H1 (cell line): ENCODE measurements around the gene ACACB. TPM values are rescaled to one million over a fixed set of nuclear protein-coding genes. Genes with fewer than 3 reads are reported as not detected.

Source experiments
- CTCF ChIA-PET: fragments of 300-600 bp; sonication (Branson Sonifier 250); formaldehyde crosslinking; loops from one replicate; lab custom pipeline; 2021; ENCODE audit not compliant: partially characterized antibody; lab: Charles Lee
- POLR2A ChIA-PET: fragments of 300-600 bp; sonication (Branson Sonifier 250); formaldehyde crosslinking; loops from one replicate; lab custom pipeline; 2021; ENCODE audit warnings: inconsistent platforms; ENCODE audit not compliant: partially characterized antibody; lab: Charles Lee
- DNase-seq, 2 experiments: peaks; one replicate each; pipeline versions ENCODE4 v3.0.0 to v3.0.0-alpha.2; 2010 to 2022; ENCODE audit warnings: low spot score in 2 of 2, low read depth in 1 of 2, mixed read lengths in 1 of 2
- FAIRE-seq: peaks from 2 replicates; lab custom pipeline; 2011; peaks lifted over from hg19 to GRCh38; lab: Jason Lieb, UNC
- H2AFZ ChIP-seq: 2 replicates; pipeline ENCODE4 v1.8.1; 2012; ENCODE audit warnings: low read length, inconsistent platforms
- H2AK5ac ChIP-seq: 2 replicates; pipeline ENCODE4 v1.6.1; 2013; ENCODE audit warnings: low read depth, low read length
- H2BK120ac ChIP-seq: replicated peaks from 2 replicates; pipeline ENCODE3; 2013; ENCODE audit warnings: low read depth, low read length, inconsistent platforms
- H2BK12ac ChIP-seq: 2 replicates; pipeline ENCODE4 v1.6.1; 2013; ENCODE audit warnings: low read depth, low read length
- H2BK15ac ChIP-seq: 2 replicates; pipeline ENCODE4 v1.6.1; 2013; ENCODE audit warnings: low read length
- H2BK20ac ChIP-seq: 2 replicates; pipeline ENCODE4 v1.6.1; 2013; ENCODE audit warnings: low read length
- H2BK5ac ChIP-seq: 2 replicates; pipeline ENCODE4 v1.6.1; 2013; ENCODE audit warnings: low read depth, low read length
- H3K14ac ChIP-seq: 2 replicates; pipeline ENCODE4 v1.6.1; 2013; ENCODE audit warnings: inconsistent platforms; ENCODE audit not compliant: insufficient read length
- H3K18ac ChIP-seq: 2 replicates; pipeline ENCODE4 v1.6.1; 2013; ENCODE audit warnings: low read length; ENCODE audit errors: extremely low read depth
- H3K23ac ChIP-seq: 2 replicates; pipeline ENCODE4 v1.6.1; 2013; ENCODE audit warnings: inconsistent platforms; ENCODE audit not compliant: insufficient read length
- H3K23me2 ChIP-seq: 2 replicates; pipeline ENCODE4 v1.6.1; 2013; ENCODE audit warnings: low read depth, low read length
- H3K27ac ChIP-seq: 2 replicates; pipeline ENCODE4 v1.6.1; 2011; ENCODE audit warnings: low read depth, low read length, inconsistent platforms
- H3K27me3 ChIP-seq, 4 experiments: replicated peaks in 1 of 4; 1 replicate in 1 of 4; 2 replicates in 3 of 4; pipeline versions ENCODE4 v1.6.1 to v1.8.1; 2011 to 2013; ENCODE audit warnings: low read length in 3 of 4, mild to moderate bottlenecking in 3 of 4, inconsistent platforms in 2 of 4, mixed read lengths in 2 of 4, moderate library complexity in 1 of 4; ENCODE audit not compliant: control insufficient read depth in 3 of 4, insufficient read depth in 3 of 4; ENCODE audit errors: extremely low read depth in 1 of 4
- H3K36me3 ChIP-seq, 4 experiments: 2 replicates each; pipeline versions ENCODE4 v1.6.1 to v1.8.1; 2011 to 2013; ENCODE audit warnings: mild to moderate bottlenecking in 4 of 4, low read length in 3 of 4, moderate library complexity in 2 of 4, control low read depth in 1 of 4, inconsistent platforms in 1 of 4; ENCODE audit not compliant: insufficient read depth in 4 of 4, control insufficient read depth in 2 of 4
- H3K4ac ChIP-seq: replicated peaks from 2 replicates; pipeline ENCODE3; 2013; ENCODE audit warnings: low read length, low read depth, mixed read lengths, inconsistent platforms; ENCODE audit not compliant: insufficient read length
- H3K4me1 ChIP-seq, 4 experiments: replicated peaks in 1 of 4; 1 replicate in 1 of 4; 2 replicates in 3 of 4; pipeline versions ENCODE4 v1.6.1 to v1.8.1; 2011 to 2013; ENCODE audit warnings: low read length in 3 of 4, inconsistent platforms in 2 of 4, mixed read lengths in 1 of 4; ENCODE audit not compliant: insufficient read depth in 4 of 4, control insufficient read depth in 3 of 4
- H3K4me2 ChIP-seq, 2 experiments: 2 replicates each; pipeline versions ENCODE4 v1.6.1 to v1.8.1; 2011 to 2013; ENCODE audit warnings: low read depth in 2 of 2, low read length in 2 of 2, control low read depth in 1 of 2, inconsistent platforms in 1 of 2, mild to moderate bottlenecking in 1 of 2; ENCODE audit not compliant: insufficient read depth in 1 of 2
- H3K4me3 ChIP-seq, 4 experiments: fragments of 200-600, 300-600 bp in 1 of 4; sonication (generic), shearing (Covaris generic), sonication (Bioruptor Twin) in 1 of 4; 2 replicates each; pipeline versions ENCODE4 v1.5.1 to v1.8.1; 2011 to 2016; ENCODE audit warnings: low read length in 4 of 4, low read depth in 3 of 4, control low read depth in 2 of 4, inconsistent platforms in 2 of 4, mild to moderate bottlenecking in 2 of 4, mixed read lengths in 1 of 4, moderate library complexity in 1 of 4; ENCODE audit not compliant: insufficient read depth in 2 of 4; ENCODE audit errors: extremely low read depth in 1 of 4
- H3K56ac ChIP-seq: replicated peaks from 2 replicates; pipeline ENCODE3; 2013; ENCODE audit warnings: low read depth, mild to moderate bottlenecking, mixed read lengths, low read length, inconsistent platforms; ENCODE audit not compliant: insufficient read length
- H3K79me1 ChIP-seq: 2 replicates; pipeline ENCODE4 v1.6.1; 2013; ENCODE audit warnings: low read depth, low read length, control low read depth
- H3K79me2 ChIP-seq, 2 experiments: 2 replicates each; pipeline versions ENCODE4 v1.6.1 to v1.8.1; 2012 to 2013; ENCODE audit warnings: low read length in 2 of 2, mild to moderate bottlenecking in 2 of 2, inconsistent platforms in 1 of 2; ENCODE audit not compliant: insufficient read depth in 2 of 2, control insufficient read depth in 1 of 2
- H3K9ac ChIP-seq, 4 experiments: replicated peaks in 1 of 4; 1 replicate in 1 of 4; 2 replicates in 3 of 4; pipeline versions ENCODE4 v1.6.1 to v1.8.1; 2011 to 2013; ENCODE audit warnings: low read depth in 3 of 4, low read length in 3 of 4, control low read depth in 2 of 4, mild to moderate bottlenecking in 2 of 4, moderate library complexity in 2 of 4, inconsistent platforms in 1 of 4; ENCODE audit errors: extremely low read depth in 1 of 4
- H3K9me3 ChIP-seq, 2 experiments: 2 replicates each; pipeline versions ENCODE4 v1.6.1 to v1.8.1; 2012 to 2013; ENCODE audit warnings: mild to moderate bottlenecking in 2 of 2, moderate library complexity in 2 of 2, control low read depth in 1 of 2, inconsistent platforms in 1 of 2, low read depth in 1 of 2, low read length in 1 of 2, mixed read lengths in 1 of 2; ENCODE audit not compliant: insufficient read depth in 2 of 2
- H4K20me1 ChIP-seq, 2 experiments: replicated peaks in 1 of 2; 2 replicates each; pipeline versions ENCODE3 to v1.8.1; 2011 to 2013; ENCODE audit warnings: inconsistent platforms in 2 of 2, low read length in 2 of 2, mild to moderate bottlenecking in 1 of 2; ENCODE audit not compliant: insufficient read depth in 2 of 2, control insufficient read depth in 1 of 2
- H4K5ac ChIP-seq: 2 replicates; pipeline ENCODE4 v1.6.1; 2013; ENCODE audit warnings: low read length, low read depth, mixed read lengths, inconsistent platforms; ENCODE audit not compliant: insufficient read length
- H4K8ac ChIP-seq: 2 replicates; pipeline ENCODE4 v1.8.0; 2013; ENCODE audit warnings: mild to moderate bottlenecking, moderate library complexity, low read length, inconsistent platforms; ENCODE audit not compliant: insufficient read depth; ENCODE audit errors: extremely low read depth
- H4K91ac ChIP-seq: replicated peaks from 2 replicates; pipeline ENCODE3; 2013; ENCODE audit warnings: low read length, mixed read lengths, inconsistent platforms; ENCODE audit not compliant: insufficient read length
- ASH2L ChIP-seq: fragments of 200-600, 300-600 bp; sonication (generic); IDR thresholded peaks from one replicate; pipeline ENCODE4 v1.7.1; 2017; ENCODE audit warnings: low read length
- CEBPB ChIP-seq: IDR thresholded peaks from 2 replicates; pipeline ENCODE4 v1.6.1; 2012; ENCODE audit warnings: low read depth, low read length
- CREB1 ChIP-seq: IDR thresholded peaks from 2 replicates; pipeline ENCODE4 v1.6.1; 2012; ENCODE audit warnings: inconsistent platforms
- HDAC2 ChIP-seq, 2 experiments: fragments of 300-600 bp in 1 of 2; sonication (generic) in 1 of 2; IDR thresholded peaks; 2 replicates each; pipeline ENCODE4 v1.6.1; 2011 to 2012; ENCODE audit warnings: low read depth in 2 of 2, low read length in 2 of 2, mild to moderate bottlenecking in 2 of 2, moderate library complexity in 2 of 2, borderline replicate concordance in 1 of 2, inconsistent platforms in 1 of 2
- HDAC6 ChIP-seq: IDR thresholded peaks from one replicate; pipeline ENCODE4 v1.7.1; 2012; ENCODE audit warnings: low read depth, mild to moderate bottlenecking, inconsistent platforms, low read length, moderate library complexity
- KDM5A ChIP-seq: fragments of 200-600 bp; IDR thresholded peaks from 2 replicates; pipeline ENCODE4 v1.7.1; 2012; ENCODE audit warnings: mild to moderate bottlenecking, low read length, inconsistent platforms, mixed read lengths
- PHF8 ChIP-seq: fragments of 200-600 bp; sonication (generic); conservative IDR thresholded peaks from 2 replicates; pipeline ENCODE4 v1.7.1; 2012; ENCODE audit warnings: low read depth, mild to moderate bottlenecking, inconsistent platforms, low read length, moderate library complexity
- RFX5 ChIP-seq: IDR thresholded peaks from 2 replicates; pipeline ENCODE4 v1.6.1; 2011; ENCODE audit warnings: low read depth, low read length, improper control_type of control experiment, borderline replicate concordance
- SP1 ChIP-seq: IDR thresholded peaks from 2 replicates; pipeline ENCODE4 v1.6.1; 2011; ENCODE audit warnings: low read depth, low read length
- TCF12 ChIP-seq: IDR thresholded peaks from 2 replicates; pipeline ENCODE4 v1.6.1; 2011; ENCODE audit warnings: low read depth, mild to moderate bottlenecking, low read length
- WGBS, 2 experiments: shearing (Covaris generic) in 1 of 2; methylation state at CpG; one replicate each; pipeline versions ENCODE4 v1.1.6 to v1.1.7; 2013 to 2015; ENCODE audit warnings: low lambda C conversion rate in 2 of 2, mixed read lengths in 2 of 2, inconsistent platforms in 1 of 2, low coverage in 1 of 2, missing lambda C conversion rate in 1 of 2; ENCODE audit not compliant: insufficient replicate concordance in 2 of 2, insufficient coverage in 1 of 2, insufficient read length in 1 of 2; ENCODE audit errors: extremely low coverage in 1 of 2, missing lambda C conversion rate in 1 of 2; 5-methylcytosine and 5-hydroxymethylcytosine counted together
- polyA plus RNA-seq, 7 experiments: library from polyadenylated mRNA; depleted of rRNA in 3 of 7; stranded (reverse) in 5 of 7; unstranded in 2 of 7; fragments of >200 nt in 5 of 7; fragments of 200-250 nt in 2 of 7; gene quantifications; 1 replicate in 5 of 7; 2 replicates in 1 of 7; 4 replicates in 1 of 7; pipeline versions ENCODE4 v1.2.1 to v1.2.3, GENCODE V29; 2011 to 2013; ENCODE audit warnings: missing spikeins in 2 of 7, mixed read lengths in 2 of 7
- total RNA-seq: library from RNA; stranded (reverse); fragmentation: NEBNext Ultra II Directional; extraction: Animal tissue kit (Norgen Biotek cat#: 25700); gene quantifications from 2 replicates; pipeline ENCODE4 v1.2.1, GENCODE V29; 2021
- TF ChIP-seq, protein P1 (sequence below): IDR thresholded peaks from 2 replicates; pipeline ENCODE4 v1.6.1; 2011; ENCODE audit warnings: low read length, improper control_type of control experiment
- TF ChIP-seq, protein P2 (sequence below): IDR thresholded peaks from 2 replicates; pipeline ENCODE4 v1.6.1; 2012; ENCODE audit warnings: inconsistent platforms

ACACB gene
- total and polyA plus RNA-seq, 2 of the 8 experiments (the other 6 are each of a cell fraction or from before 2014, with no cell fraction given), result 5.8 to 15.3 TPM

GRCh38 chr12:109121346-109121880 lies 5.0 kb downstream of the ACACB start:
- Histone ChIP-seq H3K14ac (no peak overlapping the region), H3K27ac (no peak overlapping the region), H3K18ac (peak overlapping the region; percentile 6; the same call in 1 of the 2 replicates), H3K23me2 (no peaks in the 10 kb centered on the region), H3K4me1 (peaks cover 0 to 3% (median 0%) of the 10 kb centered on the region in 4 experiments; a peak in 1 of 7 replicates), H2BK15ac (no peak overlapping the region), H3K4ac (no peak overlapping the region), H3K4me3 (no peak overlapping the region), H3K36me3 (no peaks in the 10 kb centered on the region), H3K27me3 (no peaks in the 10 kb centered on the region), H3K79me2 (no peaks in the 10 kb centered on the region), H3K9ac (no peak overlapping the region), H3K4me2 (no peak overlapping the region), H4K91ac (no peak overlapping the region), H3K79me1 (no peaks in the 10 kb centered on the region), H2BK12ac (no peak overlapping the region), H3K56ac (no peak overlapping the region), H2BK20ac (no peak overlapping the region), H2BK5ac (no peak overlapping the region), H4K8ac (no peak overlapping the region), H4K20me1 (no peaks in the 10 kb centered on the region), H2AK5ac (0 out of 2 replicates have a peak overlapping the region, but pooled peaks have one; percentile 2), H3K23ac (no peak overlapping the region), H2AFZ (no peak overlapping the region), H4K5ac (no peak overlapping the region), H2BK120ac (no peak overlapping the region), H3K9me3 (no peaks in the 10 kb centered on the region)
- no peak for FAIRE-seq
- POLR2A ChIA-PET, result no interaction called here
- DNase-seq, result no peak
- CTCF ChIA-PET, result interaction anchor here (1.6 to 5.0 kb wide), 2 partner anchors 9 to 13 kb away, joined by 4 to 29 read pairs; no protein-coding TSS in a partner anchor
- WGBS, 2 experiments, result 85% methylated on average over 3 of the region's 3 CpGs; no CpG with 5 or more reads in 1 of the 2 experiments
- TF ChIP-seq KDM5A (no peak), ASH2L (no peak), HDAC2 (IDR thresholded peaks at IDR 0.05; ENCODE audit: borderline replicate concordance in 1 of 2, low read depth in 2 of 2, low read length in 2 of 2) (no peak), HDAC6 (no peak), CREB1 (no peak), PHF8 (no peak), TCF12 (no peak), SP1 (no peak), RFX5 (no peak), CEBPB (no peak)
- TF ChIP-seq, protein P1, sequence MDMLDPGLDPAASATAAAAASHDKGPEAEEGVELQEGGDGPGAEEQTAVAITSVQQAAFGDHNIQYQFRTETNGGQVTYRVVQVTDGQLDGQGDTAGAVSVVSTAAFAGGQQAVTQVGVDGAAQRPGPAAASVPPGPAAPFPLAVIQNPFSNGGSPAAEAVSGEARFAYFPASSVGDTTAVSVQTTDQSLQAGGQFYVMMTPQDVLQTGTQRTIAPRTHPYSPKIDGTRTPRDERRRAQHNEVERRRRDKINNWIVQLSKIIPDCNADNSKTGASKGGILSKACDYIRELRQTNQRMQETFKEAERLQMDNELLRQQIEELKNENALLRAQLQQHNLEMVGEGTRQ, result no peak
- TF ChIP-seq, protein P2, sequence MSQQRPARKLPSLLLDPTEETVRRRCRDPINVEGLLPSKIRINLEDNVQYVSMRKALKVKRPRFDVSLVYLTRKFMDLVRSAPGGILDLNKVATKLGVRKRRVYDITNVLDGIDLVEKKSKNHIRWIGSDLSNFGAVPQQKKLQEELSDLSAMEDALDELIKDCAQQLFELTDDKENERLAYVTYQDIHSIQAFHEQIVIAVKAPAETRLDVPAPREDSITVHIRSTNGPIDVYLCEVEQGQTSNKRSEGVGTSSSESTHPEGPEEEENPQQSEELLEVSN, result no peak
